Esophagus muscularis mucosa (tissue), 3 donors: ENCODE data around the gene LEKR1.

Experiments
- CTCF ChIP-seq, 3 experiments: fragments of 200-600 bp in 2 of 3; fragments of 450-650 bp in 1 of 3; sonication (generic) in 2 of 3; IDR thresholded peaks; one replicate each; pipeline ENCODE4 v1.5.1; 2017 to 2019; ENCODE audit warnings: antibody characterized with exemption in 3 of 3, mild to moderate bottlenecking in 2 of 3, moderate library complexity in 1 of 3
- POLR2A ChIP-seq: fragments of 450-650 bp; IDR thresholded peaks from one replicate; pipeline ENCODE4 v1.6.1; 2017; ENCODE audit warnings: antibody characterized with exemption, moderate library complexity, mild to moderate bottlenecking, low read depth
- POLR2AphosphoS5 ChIP-seq, 2 donors: sonication (generic); formaldehyde crosslinking; IDR thresholded peaks; one replicate each; pipeline ENCODE4 v1.6.1; 2017; ENCODE audit warnings: antibody characterized with exemption in 2 of 2

GRCh38 chr3:156888576-156888975 lies 62.4 kb downstream of the LEKR1 start:
- TF ChIP-seq CTCF (IDR thresholded peaks at IDR 0.05), result no peak
- no peak for TF ChIP-seq POLR2AphosphoS5 (IDR thresholded peaks at IDR 0.05)
- no peak for TF ChIP-seq POLR2A
